Esophagus muscularis mucosa (tissue), 4 donors: ENCODE results near the gene CYLD.

Experiments used
- EP300 ChIP-seq: sonication (generic); formaldehyde crosslinking; IDR thresholded peaks from one replicate; pipeline ENCODE4 v1.6.1; 2017; ENCODE audit warnings: antibody characterized with exemption
- POLR2A ChIP-seq: fragments of 450-650 bp; IDR thresholded peaks from one replicate; pipeline ENCODE4 v1.6.1; 2017; ENCODE audit warnings: antibody characterized with exemption, moderate library complexity, mild to moderate bottlenecking, low read depth
- TF ChIP-seq, protein P1 (sequence below), 3 experiments: fragments of 200-600 bp in 2 of 3; fragments of 450-650 bp in 1 of 3; sonication (generic) in 2 of 3; IDR thresholded peaks; one replicate each; pipeline ENCODE4 v1.5.1; 2017 to 2019; ENCODE audit warnings: antibody characterized with exemption in 3 of 3, mild to moderate bottlenecking in 2 of 3, moderate library complexity in 1 of 3

GRCh38 chr16:50834701-50835100, 92.8 kb downstream of the CYLD start:
- TF ChIP-seq POLR2A (no peak), EP300 (no peak)
- TF ChIP-seq, protein P1, sequence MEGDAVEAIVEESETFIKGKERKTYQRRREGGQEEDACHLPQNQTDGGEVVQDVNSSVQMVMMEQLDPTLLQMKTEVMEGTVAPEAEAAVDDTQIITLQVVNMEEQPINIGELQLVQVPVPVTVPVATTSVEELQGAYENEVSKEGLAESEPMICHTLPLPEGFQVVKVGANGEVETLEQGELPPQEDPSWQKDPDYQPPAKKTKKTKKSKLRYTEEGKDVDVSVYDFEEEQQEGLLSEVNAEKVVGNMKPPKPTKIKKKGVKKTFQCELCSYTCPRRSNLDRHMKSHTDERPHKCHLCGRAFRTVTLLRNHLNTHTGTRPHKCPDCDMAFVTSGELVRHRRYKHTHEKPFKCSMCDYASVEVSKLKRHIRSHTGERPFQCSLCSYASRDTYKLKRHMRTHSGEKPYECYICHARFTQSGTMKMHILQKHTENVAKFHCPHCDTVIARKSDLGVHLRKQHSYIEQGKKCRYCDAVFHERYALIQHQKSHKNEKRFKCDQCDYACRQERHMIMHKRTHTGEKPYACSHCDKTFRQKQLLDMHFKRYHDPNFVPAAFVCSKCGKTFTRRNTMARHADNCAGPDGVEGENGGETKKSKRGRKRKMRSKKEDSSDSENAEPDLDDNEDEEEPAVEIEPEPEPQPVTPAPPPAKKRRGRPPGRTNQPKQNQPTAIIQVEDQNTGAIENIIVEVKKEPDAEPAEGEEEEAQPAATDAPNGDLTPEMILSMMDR (IDR thresholded peaks at IDR 0.05), result no peak
